Dermis microvascular lymphatic vessel endothelial cell (primary cell): Measurements from ENCODE around the gene NXPE3. TPM values are rescaled to one million over a fixed set of nuclear protein-coding genes. Genes with fewer than 3 reads are reported as not detected.

Experiments used
- DNase-seq, 2 donors: peaks; one replicate each; pipeline versions ENCODE4 v3.0.0 to v3.0.0-alpha.2; 2010; ENCODE audit warnings: low read depth in 2 of 2
- total RNA-seq: library from RNA; depleted of rRNA; stranded (reverse); fragments of >200 nt; gene quantifications from 2 replicates; pipeline ENCODE4 v1.2.1, GENCODE V29; 2014

NXPE3 gene
- total RNA-seq, 1 donor from 2014 or later: 8.0 TPM

DNA sequence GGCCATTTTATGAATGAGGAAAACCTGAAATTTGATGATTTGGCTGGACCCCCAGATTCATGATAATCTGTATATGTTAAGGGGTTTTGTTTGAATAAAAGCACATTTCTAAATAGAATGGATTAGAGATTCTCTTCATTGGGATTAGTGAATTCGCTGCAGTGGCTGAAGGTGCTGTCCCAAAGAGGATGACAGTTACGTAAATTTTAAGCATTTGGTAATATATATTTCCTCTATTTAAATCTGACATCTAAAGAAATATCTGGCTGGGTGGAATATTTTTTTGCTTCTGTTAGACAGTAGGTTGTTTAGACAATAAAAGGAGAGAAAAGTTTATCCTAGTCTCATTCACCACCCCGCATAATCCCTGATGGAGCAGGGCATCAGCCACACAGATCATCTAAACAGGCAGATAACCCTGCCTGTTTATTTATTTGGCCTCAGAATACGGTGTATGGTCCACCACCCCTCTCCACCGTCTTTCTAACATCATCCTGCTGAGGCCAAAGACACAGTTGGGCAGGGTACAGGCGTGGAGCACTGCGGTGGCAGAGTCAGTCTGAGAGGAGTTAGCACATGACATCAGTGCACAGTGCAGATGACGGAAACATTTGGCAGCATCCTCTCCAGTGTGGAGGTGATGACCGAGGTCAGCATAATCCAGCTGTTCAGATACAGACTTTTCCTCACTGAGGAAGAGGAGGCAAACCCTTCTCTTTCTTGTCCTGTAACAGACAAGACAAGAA, 49.9 kb downstream of the NXPE3 start:
- peak; percentile 60 to 61 for DNase-seq

- DNase-seq: no peak
Observed at GRCh38 chr3:101829437-101829830, 50.4 kb downstream of the NXPE3 start.

DNA sequence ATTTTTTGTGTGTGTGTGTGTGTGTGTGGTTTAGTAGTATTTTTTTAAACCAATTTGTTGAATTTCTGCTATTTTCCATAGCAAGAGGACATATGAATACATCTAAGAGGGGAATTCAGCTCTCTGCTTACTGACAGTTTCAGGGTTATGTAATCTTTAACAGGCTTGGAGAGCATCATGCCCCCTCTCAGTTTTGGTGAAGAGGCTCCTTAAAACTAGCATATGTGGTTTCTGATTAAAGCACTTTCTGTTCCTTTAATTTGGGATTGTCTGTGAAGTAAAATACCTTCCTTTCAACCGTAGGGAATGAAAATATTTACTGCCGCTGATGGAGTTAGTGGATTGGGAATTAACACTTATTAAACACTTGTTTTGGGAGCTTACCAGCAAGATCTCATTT, 50.9 kb downstream of the NXPE3 start:
- no peak for DNase-seq

GRCh38 chr3:101833446-101833974, 54.5 kb downstream of the NXPE3 start:
- no peak for DNase-seq

DNA sequence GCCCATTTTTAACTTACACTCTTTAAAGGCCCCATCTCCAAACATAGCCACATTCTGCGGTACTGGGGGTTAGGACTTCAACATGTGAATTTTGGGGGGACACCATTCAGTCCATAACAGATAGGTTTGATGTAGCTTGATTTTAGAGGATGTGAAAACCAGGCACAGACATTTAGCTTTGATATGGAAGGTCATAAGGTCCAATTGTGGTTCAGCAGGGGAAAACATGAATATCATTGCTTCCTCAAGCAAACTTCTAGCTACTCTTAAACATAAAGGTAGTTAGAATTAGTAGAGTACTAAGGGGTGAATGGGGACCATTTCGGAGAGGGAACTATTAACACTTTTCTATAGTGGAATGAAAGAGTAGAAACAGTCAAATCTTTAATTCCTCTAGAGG, 56.7 kb downstream of the NXPE3 start:
- DNase-seq: no peak

GRCh38 chr3:101836160-101836559, 57.1 kb downstream of the NXPE3 start:
- no peak for DNase-seq

GRCh38 chr3:101836652-101837598, 57.9 kb downstream of the NXPE3 start:
- peak; percentile 64 to 87 for DNase-seq

DNA sequence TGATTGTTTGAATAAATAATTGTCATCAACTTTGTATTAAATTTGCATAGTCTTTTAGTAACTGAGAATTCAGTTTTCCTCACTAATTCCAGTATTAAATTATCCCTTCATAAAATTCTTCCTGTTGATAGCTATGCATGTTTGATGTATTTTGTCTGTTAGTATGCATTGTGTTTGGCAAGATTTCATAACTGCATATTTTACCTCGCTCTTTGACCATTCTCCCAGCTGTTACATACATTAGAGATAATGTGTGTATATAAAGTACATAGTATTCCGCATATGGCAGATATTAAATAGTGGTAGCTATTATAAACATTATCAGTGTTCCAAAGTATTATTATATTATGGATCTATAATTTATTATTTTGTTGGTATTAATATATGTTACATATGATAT, 59.7 kb downstream of the NXPE3 start:
- no peak for DNase-seq

DNA sequence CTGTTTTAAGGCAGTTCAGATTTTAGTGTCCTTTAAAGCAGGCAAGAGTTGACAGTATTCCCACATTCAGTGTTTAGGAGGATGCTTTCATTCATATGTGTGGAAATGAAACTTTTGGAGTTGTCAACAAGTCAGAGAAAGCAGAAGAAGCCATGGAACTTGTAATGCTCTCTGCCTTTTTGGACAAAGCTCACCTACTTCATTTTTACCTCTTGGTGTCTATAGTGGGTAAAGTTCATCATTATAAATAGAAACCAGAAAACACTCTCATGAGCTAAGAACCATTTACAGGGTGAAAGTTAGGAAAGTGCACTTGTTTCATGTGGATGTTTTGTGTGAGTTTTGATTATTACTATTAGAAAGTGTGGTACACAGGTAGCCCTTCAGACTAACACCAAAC, 61.1 kb downstream of the NXPE3 start:
- no peak for DNase-seq

GRCh38 chr3:101842245-101842934, 63.4 kb downstream of the NXPE3 start:
- no peak for DNase-seq

- no peak for DNase-seq
Observed at GRCh38 chr3:101842935-101843330, 63.9 kb downstream of the NXPE3 start.

- no peak for DNase-seq
Observed at GRCh38 chr3:101845425-101845824, 66.4 kb downstream of the NXPE3 start.

DNA sequence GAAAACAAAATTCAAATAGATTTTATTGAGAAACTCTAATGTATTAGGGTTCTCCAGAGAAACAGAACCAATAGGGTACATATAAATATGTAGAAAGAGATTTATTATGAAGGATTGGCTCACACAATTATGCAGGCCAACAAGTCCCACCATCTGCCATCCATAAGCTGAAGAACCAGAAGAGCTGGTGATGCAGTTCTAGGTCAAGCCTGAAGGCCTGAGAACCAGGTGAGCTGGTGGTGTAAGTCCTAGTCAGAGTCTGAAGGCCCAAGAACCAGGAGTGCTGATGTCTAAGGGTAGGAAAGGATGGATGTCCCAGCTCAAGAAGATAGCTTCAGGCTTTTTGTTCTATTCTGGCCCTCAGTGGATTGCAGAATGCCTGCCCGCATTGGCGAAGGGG, 67.7 kb downstream of the NXPE3 start:
- DNase-seq: no peak

- no peak for DNase-seq
Observed at GRCh38 chr3:101847328-101847727, 68.3 kb downstream of the NXPE3 start.

- DNase-seq: no peak
Observed at GRCh38 chr3:101848326-101848725, 69.3 kb downstream of the NXPE3 start.

GRCh38 chr3:101848754-101849713, 70.0 kb downstream of the NXPE3 start, which contains the start of gene NFKBIZ:
NFKBIZ (plus strand) TSS chr3:101849514; CDS start chr3:101849629, 115 bp downstream.
- DNase-seq: peak; percentile 81 to 96

DNA sequence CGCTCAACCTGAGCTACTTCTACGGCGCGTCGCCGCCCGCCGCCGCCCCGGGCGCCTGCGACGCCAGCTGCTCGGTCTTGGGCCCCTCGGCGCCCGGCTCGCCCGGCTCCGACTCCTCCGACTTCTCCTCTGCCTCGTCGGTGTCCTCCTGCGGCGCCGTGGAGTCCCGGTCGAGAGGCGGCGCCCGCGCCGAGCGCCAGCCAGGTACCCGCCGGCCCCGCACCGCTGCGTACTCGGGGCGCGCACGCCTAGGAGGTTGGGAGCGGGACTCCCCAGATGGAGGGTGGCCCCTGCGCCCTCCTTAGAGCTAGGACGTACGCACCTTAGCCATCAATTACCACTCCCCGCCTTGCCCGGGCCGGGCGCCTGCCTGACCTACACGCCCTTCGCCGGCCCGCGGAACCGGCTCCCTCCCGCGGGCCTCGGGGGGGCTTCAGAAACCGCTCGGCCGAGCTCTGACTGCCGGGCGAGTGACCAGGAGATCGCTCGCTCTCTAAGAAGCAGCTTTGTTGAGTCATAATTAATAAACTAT, 70.8 kb downstream of the NXPE3 start:
- peak in 1 of 2 donors; percentile 37 for DNase-seq

DNA sequence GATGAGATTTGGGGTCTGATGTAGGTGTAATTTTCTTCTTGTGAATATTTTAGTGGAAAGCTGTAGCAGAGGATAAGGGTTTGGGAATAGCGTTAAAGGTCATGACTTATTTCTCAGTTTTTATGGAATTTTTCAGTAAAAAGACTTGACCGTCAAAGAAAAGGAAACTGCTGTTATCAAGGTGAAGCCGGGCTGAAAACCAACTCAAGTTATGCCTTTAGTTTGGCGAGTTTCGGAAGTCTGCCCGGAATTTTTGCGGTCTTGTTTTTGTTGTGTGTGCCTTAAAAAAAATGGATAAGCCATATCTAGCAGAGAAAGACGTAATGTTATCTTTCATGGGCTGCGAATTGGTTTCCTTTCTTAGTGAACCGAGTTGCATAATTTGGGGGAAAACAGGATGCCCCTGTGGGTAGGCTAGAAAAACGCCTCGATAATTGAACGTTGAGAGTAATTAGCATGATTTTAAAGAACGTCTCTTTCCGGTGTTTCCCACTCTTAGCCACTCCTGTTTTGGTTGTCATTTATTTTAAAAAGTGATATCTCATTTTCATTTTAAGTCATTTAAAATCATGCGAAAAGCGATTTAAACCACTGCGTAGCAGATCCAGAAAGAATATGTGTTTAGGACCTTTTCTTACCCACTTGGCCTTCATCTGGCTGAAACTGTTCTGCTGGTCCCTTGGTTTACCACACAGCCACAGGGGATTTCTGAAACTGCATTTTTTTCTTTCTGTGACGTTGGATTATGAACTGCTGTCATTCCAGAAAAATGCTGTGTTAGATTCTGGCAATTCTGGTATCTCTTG, 71.4 kb downstream of the NXPE3 start:
- DNase-seq: peak in 1 of 2 donors; percentile 74

DNA sequence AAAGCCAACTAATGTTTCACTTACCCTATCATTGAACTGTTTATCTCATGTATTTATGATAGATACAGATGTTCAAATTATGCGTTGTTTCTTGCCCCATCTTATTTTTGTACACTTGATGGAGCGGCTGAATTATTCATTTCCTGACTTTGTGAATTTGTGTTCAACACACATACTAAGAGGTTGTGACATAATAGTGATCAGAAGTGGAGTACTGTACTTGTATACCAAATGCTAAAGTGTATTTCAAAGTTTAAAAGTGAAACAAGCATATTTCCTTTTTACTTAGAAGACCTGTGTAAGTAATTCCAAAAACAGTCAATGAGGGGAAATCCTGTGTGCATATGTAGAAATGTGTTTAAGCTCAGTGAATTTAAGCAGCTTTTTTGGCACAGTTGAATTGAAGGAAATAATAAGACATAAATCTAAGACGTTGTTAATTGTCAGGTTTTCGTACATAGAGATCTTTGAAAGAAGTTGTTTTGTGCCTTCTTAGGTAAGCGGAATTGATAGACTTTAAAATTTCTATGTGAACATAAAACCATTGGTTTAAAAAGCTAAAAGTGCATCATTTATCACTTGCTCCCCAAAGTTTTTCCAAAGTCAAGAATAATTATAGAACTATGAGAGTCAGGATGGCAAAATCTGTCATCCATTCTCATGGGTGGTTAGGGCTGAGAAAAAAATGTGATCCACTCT, 72.2 kb downstream of the NXPE3 start:
- peak in 1 of 2 donors; percentile 79 for DNase-seq
